Measurements from ENCODE around the gene CLMN. TPM values are rescaled to one million over a fixed set of nuclear protein-coding genes. Genes with fewer than 3 reads are reported as not detected.

Gene CLMN
- total RNA-seq, 1 experiment from 2014 or later: 33.4 TPM

DNA sequence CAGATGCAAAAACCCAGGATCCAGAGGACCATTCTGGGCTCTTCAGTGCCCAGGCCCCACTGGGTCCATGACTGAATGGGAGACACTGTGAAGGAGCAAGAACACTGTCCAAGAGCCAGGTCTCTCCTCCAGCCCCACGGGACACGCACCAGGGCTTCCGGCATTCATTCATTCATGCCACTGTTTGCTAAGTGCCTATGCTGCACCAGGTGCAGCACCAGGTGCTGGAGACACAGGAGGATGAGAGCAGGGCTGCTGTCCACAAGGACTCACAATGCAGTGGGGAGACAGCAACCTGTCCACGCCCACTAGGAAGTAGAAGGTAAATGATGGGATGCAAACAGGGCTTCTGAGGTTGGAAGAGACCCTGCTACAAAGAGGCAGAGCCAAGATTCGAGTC, 20.4 kb downstream of the CLMN start:
- Histone ChIP-seq H3K9ac (ENCODE audit: low read length) (no peak overlapping the region), H3K9me3 (ENCODE audit: control insufficient read depth in 1 of 2, insufficient read depth in 1 of 2, low read depth in 1 of 2, low read length in 2 of 2) (no peaks in the 10 kb centered on the region), H3K9me2 (ENCODE audit: insufficient read depth) (no peaks in the 10 kb centered on the region), H2AFZ (ENCODE audit: low read depth, low read length, poor library complexity, severe bottlenecking) (no peak overlapping the region), H3K4me1 (ENCODE audit: control insufficient read depth in 1 of 2, insufficient read depth in 2 of 2, low read length in 2 of 2) (peaks cover 6 to 27% of the 10 kb centered on the region in 2 experiments; a peak in 3 of 4 replicates), H3K27ac (ENCODE audit: low read depth, low read length) (no peak overlapping the region), H3K36me3 (ENCODE audit: control insufficient read depth in 1 of 2, insufficient read depth in 2 of 2, low read length in 2 of 2) (no peaks in the 10 kb centered on the region), H3K4me3 (replicated peaks in 1 of 2; ENCODE audit: low read depth in 1 of 2, low read length in 2 of 2) (no peak overlapping the region), H3K4me2 (ENCODE audit: low read length) (no peak overlapping the region), H3K27me3 (ENCODE audit: insufficient read depth, low read length) (no peaks in the 10 kb centered on the region), H4K20me1 (ENCODE audit: insufficient read depth) (no peaks in the 10 kb centered on the region), H3K79me2 (ENCODE audit: insufficient read depth, low read length) (peaks cover 8% of the 10 kb centered on the region; the same call in 1 of the 2 replicates)
- intact Hi-C loops (cut with micrococcal nuclease): no loop called here
- RAD21 ChIA-PET (ENCODE audit: low non-redundant PET in 1 of 2, low total read pairs in 2 of 2, uncharacterized antibody in 2 of 2, unreplicated experiment in 2 of 2): no interaction called here
- TF ChIP-seq, protein P1, sequence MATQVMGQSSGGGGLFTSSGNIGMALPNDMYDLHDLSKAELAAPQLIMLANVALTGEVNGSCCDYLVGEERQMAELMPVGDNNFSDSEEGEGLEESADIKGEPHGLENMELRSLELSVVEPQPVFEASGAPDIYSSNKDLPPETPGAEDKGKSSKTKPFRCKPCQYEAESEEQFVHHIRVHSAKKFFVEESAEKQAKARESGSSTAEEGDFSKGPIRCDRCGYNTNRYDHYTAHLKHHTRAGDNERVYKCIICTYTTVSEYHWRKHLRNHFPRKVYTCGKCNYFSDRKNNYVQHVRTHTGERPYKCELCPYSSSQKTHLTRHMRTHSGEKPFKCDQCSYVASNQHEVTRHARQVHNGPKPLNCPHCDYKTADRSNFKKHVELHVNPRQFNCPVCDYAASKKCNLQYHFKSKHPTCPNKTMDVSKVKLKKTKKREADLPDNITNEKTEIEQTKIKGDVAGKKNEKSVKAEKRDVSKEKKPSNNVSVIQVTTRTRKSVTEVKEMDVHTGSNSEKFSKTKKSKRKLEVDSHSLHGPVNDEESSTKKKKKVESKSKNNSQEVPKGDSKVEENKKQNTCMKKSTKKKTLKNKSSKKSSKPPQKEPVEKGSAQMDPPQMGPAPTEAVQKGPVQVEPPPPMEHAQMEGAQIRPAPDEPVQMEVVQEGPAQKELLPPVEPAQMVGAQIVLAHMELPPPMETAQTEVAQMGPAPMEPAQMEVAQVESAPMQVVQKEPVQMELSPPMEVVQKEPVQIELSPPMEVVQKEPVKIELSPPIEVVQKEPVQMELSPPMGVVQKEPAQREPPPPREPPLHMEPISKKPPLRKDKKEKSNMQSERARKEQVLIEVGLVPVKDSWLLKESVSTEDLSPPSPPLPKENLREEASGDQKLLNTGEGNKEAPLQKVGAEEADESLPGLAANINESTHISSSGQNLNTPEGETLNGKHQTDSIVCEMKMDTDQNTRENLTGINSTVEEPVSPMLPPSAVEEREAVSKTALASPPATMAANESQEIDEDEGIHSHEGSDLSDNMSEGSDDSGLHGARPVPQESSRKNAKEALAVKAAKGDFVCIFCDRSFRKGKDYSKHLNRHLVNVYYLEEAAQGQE (IDR thresholded peaks at IDR 0.05; ENCODE audit: low read depth): no peak
- no peak for TF ChIP-seq TCF7L2 (IDR thresholded peaks at IDR 0.05; ENCODE audit: borderline replicate concordance, extremely low read depth, insufficient read depth, insufficient read length)
- TF ChIP-seq, protein P2, sequence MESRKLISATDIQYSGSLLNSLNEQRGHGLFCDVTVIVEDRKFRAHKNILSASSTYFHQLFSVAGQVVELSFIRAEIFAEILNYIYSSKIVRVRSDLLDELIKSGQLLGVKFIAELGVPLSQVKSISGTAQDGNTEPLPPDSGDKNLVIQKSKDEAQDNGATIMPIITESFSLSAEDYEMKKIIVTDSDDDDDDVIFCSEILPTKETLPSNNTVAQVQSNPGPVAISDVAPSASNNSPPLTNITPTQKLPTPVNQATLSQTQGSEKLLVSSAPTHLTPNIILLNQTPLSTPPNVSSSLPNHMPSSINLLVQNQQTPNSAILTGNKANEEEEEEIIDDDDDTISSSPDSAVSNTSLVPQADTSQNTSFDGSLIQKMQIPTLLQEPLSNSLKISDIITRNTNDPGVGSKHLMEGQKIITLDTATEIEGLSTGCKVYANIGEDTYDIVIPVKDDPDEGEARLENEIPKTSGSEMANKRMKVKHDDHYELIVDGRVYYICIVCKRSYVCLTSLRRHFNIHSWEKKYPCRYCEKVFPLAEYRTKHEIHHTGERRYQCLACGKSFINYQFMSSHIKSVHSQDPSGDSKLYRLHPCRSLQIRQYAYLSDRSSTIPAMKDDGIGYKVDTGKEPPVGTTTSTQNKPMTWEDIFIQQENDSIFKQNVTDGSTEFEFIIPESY (IDR thresholded peaks at IDR 0.05; ENCODE audit: extremely low read depth, insufficient replicate concordance, low read length): no peak
- TF ChIP-seq POLR2AphosphoS5 (IDR thresholded peaks at IDR 0.05; ENCODE audit: low read depth, low read length): no peak
- no peak for TF ChIP-seq ELF1 (IDR thresholded peaks at IDR 0.05; ENCODE audit: borderline replicate concordance, low read depth)
- no peak for TF ChIP-seq EZH2 (IDR thresholded peaks at IDR 0.05)
- TF ChIP-seq CEBPB (IDR thresholded peaks at IDR 0.05; ENCODE audit: low read depth): no peak
- DNase-seq (ENCODE audit: low read depth, low spot score) (no peak), ATAC-seq (no peak)
- POLR2A ChIA-PET: no interaction called here
- CTCF ChIA-PET: no interaction called here
- BruUV-seq (replicated peaks): no TSS peak
